Suppressor macrophage treated with lipopolysaccharide for 4 hours (primary cell): ENCODE results near the gene USP24.

Source experiments
- DNase-seq: peaks from one replicate; pipeline ENCODE4 v3.0.0-alpha.2; 2020

USP24 gene

GRCh38 chr1:55065648-55066047 is 149.5 kb downstream of the USP24 start:
- DNase-seq, result no peak

- no peak for DNase-seq
These were observed 150.3 kb downstream of the USP24 start for GRCh38 chr1:55064861-55065263.

GRCh38 chr1:55064071-55064581 is 151.0 kb downstream of the USP24 start:
- no peak for DNase-seq

GRCh38 chr1:55063577-55063942 is 151.6 kb downstream of the USP24 start:
- no peak for DNase-seq

GRCh38 chr1:55062801-55063576 is 152.2 kb downstream of the USP24 start:
- DNase-seq, result no peak

GRCh38 chr1:55061706-55062321 is 153.3 kb downstream of the USP24 start:
- DNase-seq, result no peak

- DNase-seq, result no peak
These were observed 154.0 kb downstream of the USP24 start for GRCh38 chr1:55061000-55061705.

GRCh38 chr1:55060133-55060999 is 154.8 kb downstream of the USP24 start:
- DNase-seq, result peak; percentile 21

GRCh38 chr1:55059302-55060132 is 155.6 kb downstream of the USP24 start:
- DNase-seq, result no peak

GRCh38 chr1:55057956-55058298 is 157.2 kb downstream of the USP24 start:
- DNase-seq, result no peak

GRCh38 chr1:55057270-55057955 is 157.8 kb downstream of the USP24 start:
- no peak for DNase-seq

GRCh38 chr1:55056632-55056992 is 158.6 kb downstream of the USP24 start:
- DNase-seq, result no peak

GRCh38 chr1:55055951-55056631 is 159.1 kb downstream of the USP24 start:
- no peak for DNase-seq

GRCh38 chr1:55055084-55055882 is 159.9 kb downstream of the USP24 start:
- no peak for DNase-seq

GRCh38 chr1:55054396-55054795 is 160.8 kb downstream of the USP24 start:
- DNase-seq, result no peak

GRCh38 chr1:55053265-55053954 is 161.8 kb downstream of the USP24 start:
- DNase-seq, result no peak

- no peak for DNase-seq
These were observed 162.7 kb downstream of the USP24 start for GRCh38 chr1:55052221-55053142.

GRCh38 chr1:55051621-55052020 is 163.5 kb downstream of the USP24 start:
- DNase-seq, result no peak
